B cell (primary cell): ENCODE data around the gene TBATA. TPM values are rescaled to one million over a fixed set of nuclear protein-coding genes. Genes with fewer than 3 reads are reported as not detected.

Source experiments
- ATAC-seq: fragments of 200-7000 bp; cut with Tn5 transposase; one replicate; pipeline ENCODE4 v1.10.0; 2021; ENCODE audit warnings: low read depth, mild to moderate bottlenecking, moderate number of reproducible peaks, moderate library complexity
- CTCF ChIA-PET: fragments of 350-600 bp; sonication (Branson Sonifier 250); formaldehyde crosslinking; loops from one replicate; lab custom pipeline; 2021; ENCODE audit warnings: antibody characterized with exemption, inconsistent platforms; lab: Charles Lee
- POLR2A ChIA-PET: fragments of 350-600 bp; sonication (Branson Sonifier 250); formaldehyde crosslinking; loops from one replicate; lab custom pipeline; 2021; ENCODE audit warnings: antibody characterized with exemption; lab: Charles Lee
- DNase-seq: peaks from one replicate; pipeline ENCODE4 v3.0.0; 2013
- H2AFZ ChIP-seq: 2 replicates; pipeline ENCODE4 v1.6.1; 2012; ENCODE audit warnings: mild to moderate bottlenecking, low read depth, low read length; ENCODE audit not compliant: insufficient read depth, poor library complexity, severe bottlenecking
- H3K27ac ChIP-seq, 2 donors: 1 replicate in 1 of 2; 2 replicates in 1 of 2; pipeline ENCODE4 v1.5.1; 2012 to 2013; ENCODE audit warnings: low read length in 2 of 2, mild to moderate bottlenecking in 2 of 2, moderate library complexity in 1 of 2
- H3K27me3 ChIP-seq, 4 experiments: fragments of 200-600 bp in 1 of 4; sonication (generic) in 1 of 4; replicated peaks in 1 of 4; 1 replicate in 2 of 4; 2 replicates in 2 of 4; pipeline versions ENCODE4 v1.6.1 to v1.7.0; 2013 to 2016; ENCODE audit warnings: low read length in 3 of 4, mild to moderate bottlenecking in 2 of 4, mixed read lengths in 1 of 4, moderate library complexity in 1 of 4; ENCODE audit not compliant: insufficient read depth in 4 of 4, control insufficient read depth in 3 of 4; ENCODE audit errors: control extremely low read depth in 1 of 4
- H3K36me3 ChIP-seq, 2 experiments: replicated peaks in 1 of 2; 1 replicate in 1 of 2; 2 replicates in 1 of 2; pipeline versions ENCODE4 v1.6.1 to v1.7.1; 2013; ENCODE audit warnings: low read length in 1 of 2; ENCODE audit not compliant: insufficient read depth in 2 of 2, control insufficient read depth in 1 of 2; ENCODE audit errors: control extremely low read depth in 1 of 2, extremely low read depth in 1 of 2
- H3K4me1 ChIP-seq, 2 donors: fragments of 200-600 bp in 1 of 2; sonication (generic) in 1 of 2; 1 replicate in 1 of 2; 2 replicates in 1 of 2; pipeline versions ENCODE4 v1.5.1 to v1.6.1; 2013 to 2017; ENCODE audit warnings: low read length in 2 of 2; ENCODE audit not compliant: control insufficient read depth in 2 of 2, insufficient read depth in 2 of 2
- H3K4me2 ChIP-seq: replicated peaks from 2 replicates; pipeline ENCODE3; 2012; ENCODE audit warnings: mild to moderate bottlenecking, low read depth, low read length; ENCODE audit not compliant: poor library complexity, severe bottlenecking
- H3K4me3 ChIP-seq, 5 experiments: fragments of 200-600 bp in 1 of 5; sonication (generic) in 1 of 5; 1 replicate in 3 of 5; 2 replicates in 2 of 5; pipeline versions ENCODE4 v1.5.1 to v1.7.0; 2011 to 2016; ENCODE audit warnings: low read length in 4 of 5, mild to moderate bottlenecking in 4 of 5, low read depth in 2 of 5, control low read depth in 1 of 5, moderate library complexity in 1 of 5; ENCODE audit not compliant: insufficient read depth in 1 of 5; ENCODE audit errors: control extremely low read depth in 1 of 5, extremely low read depth in 1 of 5
- H3K79me2 ChIP-seq: fragments of 200-600 bp; sonication (generic); one replicate; pipeline ENCODE4 v1.6.0; 2016; ENCODE audit warnings: low read length; ENCODE audit not compliant: control insufficient read depth, insufficient read depth
- H3K9ac ChIP-seq: fragments of 200-600 bp; sonication (generic); 2 replicates; pipeline ENCODE4 v1.6.1; 2017; ENCODE audit warnings: mild to moderate bottlenecking, low read length, moderate library complexity
- H3K9me3 ChIP-seq, 3 donors: one replicate each; pipeline versions ENCODE4 v1.6.1 to v1.7.1; 2013; ENCODE audit warnings: low read length in 2 of 3; ENCODE audit not compliant: control insufficient read depth in 2 of 3, insufficient read depth in 1 of 3; ENCODE audit errors: control extremely low read depth in 1 of 3
- H4K20me1 ChIP-seq: 2 replicates; pipeline ENCODE4 v1.6.0; 2012; ENCODE audit warnings: mild to moderate bottlenecking, low read length; ENCODE audit not compliant: insufficient read depth, control insufficient read depth, poor library complexity, severe bottlenecking
- H3K27ac Mint-ChIP-seq: one replicate; pipeline ENCODE4 v1.8.0; 2021; ENCODE audit warnings: mixed read lengths
- H3K27me3 Mint-ChIP-seq: one replicate; pipeline ENCODE4 v1.8.0; 2021; ENCODE audit warnings: mixed read lengths
- H3K4me1 Mint-ChIP-seq: one replicate; pipeline ENCODE4 v1.8.0; 2021; ENCODE audit warnings: mixed read lengths
- H3K4me3 Mint-ChIP-seq: one replicate; pipeline ENCODE4 v1.8.0; 2021; ENCODE audit warnings: mixed read lengths
- H3K9me3 Mint-ChIP-seq: one replicate; pipeline ENCODE4 v1.8.0; 2022; ENCODE audit warnings: mixed read lengths; ENCODE audit not compliant: insufficient read depth
- CTCF ChIP-seq: fragments of 200-600 bp; IDR thresholded peaks from one replicate; pipeline ENCODE4 v1.8.0; 2022; ENCODE audit warnings: antibody characterized with exemption, mild to moderate bottlenecking
- EZH2 ChIP-seq: IDR thresholded peaks from 2 replicates; pipeline ENCODE4 v1.6.1; 2012; ENCODE audit warnings: borderline replicate concordance, low read depth, mild to moderate bottlenecking, moderate library complexity, low read length; ENCODE audit not compliant: insufficient read depth, poor library complexity, severe bottlenecking
- WGBS: methylation state at CpG from one replicate; pipeline ENCODE4 v1.1.5; 2013; ENCODE audit warnings: missing lambda C conversion rate; ENCODE audit not compliant: insufficient coverage; 5-methylcytosine and 5-hydroxymethylcytosine counted together
- intact Hi-C: fragments of 100-400 bp; cut with micrococcal nuclease; formaldehyde crosslinking; loops from one replicate; pipeline ENCODE4 v1.10.0; 2022
- polyA plus RNA-seq: library from polyadenylated mRNA; depleted of rRNA; stranded (reverse); fragments of >200 nt; gene quantifications from 2 replicates; pipeline ENCODE4 v1.2.3, GENCODE V29; 2012
- total RNA-seq, 2 donors: library from RNA; stranded (reverse); fragments of 120-200 nt in 1 of 2; gene quantifications; 1 replicate in 1 of 2; 2 replicates in 1 of 2; pipeline versions ENCODE4 v1.2.3 to v1.2.4, GENCODE V29; 2013 to 2022

The TBATA gene
- total and polyA plus RNA-seq, 2 donors (not counting 1 experiment from before 2014, with no cell fraction given), result not detected

- Histone ChIP-seq H3K9me3 (no peaks in the 10 kb centered on the region), H3K27me3 (no peaks in the 10 kb centered on the region), H3K36me3 (no peaks in the 10 kb centered on the region), H3K4me3 (peak within 1 kb of the TSS; percentile 61 to 79 (median 68)), H3K79me2 (peaks cover 38% of the 10 kb centered on the region), H3K4me2 (peak within 1 kb of the TSS; percentile 96), H4K20me1 (no peaks in the 10 kb centered on the region), H3K4me1 (peaks cover 7 to 17% of the 10 kb centered on the region in 2 donors), H3K9ac (peak within 1 kb of the TSS; percentile 80), H3K27ac (peak within 1 kb of the TSS; percentile 53 to 79), H2AFZ (peak within 1 kb of the TSS; percentile 87)
- DNase-seq (peak; percentile 89), ATAC-seq (peak; percentile 94)
- CTCF ChIA-PET, result interaction anchor here (1.1 to 2.2 kb wide), 5 partner anchors 24 to 72 kb away, joined by 3 to 8 read pairs (median 5); no protein-coding TSS in a partner anchor
- TF ChIP-seq EZH2, result no peak
- TF ChIP-seq CTCF, result peak; percentile 97
- intact Hi-C loops, result loop anchor here (1.0 to 10.0 kb wide), 8 partner anchors 65 to 1911 kb away; partner anchors contain the start of genes DDX50, EIF4EBP2, PCBD1 and PPA1
- WGBS, result under 1% methylated on average over 47 of the region's 58 CpGs
- H3K27ac Mint-ChIP-seq, result peak within 1 kb of the TSS; percentile 97
- H3K9me3 Mint-ChIP-seq, result no peaks in the 10 kb centered on the region
- H3K4me3 Mint-ChIP-seq, result peak within 1 kb of the TSS; percentile 99
- POLR2A ChIA-PET, result interaction anchor here (0.7 kb wide), 1 partner anchor 1035 kb away, joined by 3 read pairs; no protein-coding TSS in a partner anchor
- H3K4me1 Mint-ChIP-seq, result peaks cover 25% of the 10 kb centered on the region
- no peaks in the 10 kb centered on the region for H3K27me3 Mint-ChIP-seq
Observed at GRCh38 chr10:70815504-70816219, 30.5 kb upstream of the TBATA start, which contains the start of gene SGPL1. SGPL1 (plus strand) TSS chr10:70815948; CDS start chr10:70816854, 906 bp downstream.

- no peak overlapping the region for H3K4me2 ChIP-seq
- peaks cover 38% of the 10 kb centered on the region for H3K79me2 ChIP-seq
- peak overlapping the region; percentile 87 for H2AFZ ChIP-seq
- CTCF ChIA-PET, result interaction anchor here (0.7 to 1.4 kb wide), 2 partner anchors 74 to 559 kb away, joined by 4 to 5 read pairs; no protein-coding TSS in a partner anchor
- no peaks in the 10 kb centered on the region for H3K36me3 ChIP-seq
- H3K27ac ChIP-seq, result no peak overlapping the region
- H3K27me3 Mint-ChIP-seq, result no peaks in the 10 kb centered on the region
- POLR2A ChIA-PET, result no interaction called here
- no peak overlapping the region for H3K27ac Mint-ChIP-seq
- peak overlapping the region; percentile 30 for H3K4me3 Mint-ChIP-seq
- H3K4me3 ChIP-seq, result no peak overlapping the region
- 97% methylated on average over 2 of the region's 4 CpGs for WGBS
- DNase-seq (no peak), ATAC-seq (no peak)
- H3K9ac ChIP-seq, result no peak overlapping the region
- TF ChIP-seq CTCF, result no peak
- TF ChIP-seq EZH2, result no peak
- no peaks in the 10 kb centered on the region for H3K9me3 ChIP-seq
- intact Hi-C loops, result loop anchor here (2.0 to 10.0 kb wide), 4 partner anchors 75 to 1909 kb away; partner anchors contain the start of genes DDX50, PCBD1 and TYSND1
- H3K4me1 ChIP-seq, result peaks cover 7 to 17% of the 10 kb centered on the region in 2 donors
- no peaks in the 10 kb centered on the region for H4K20me1 ChIP-seq
- H3K27me3 ChIP-seq, result no peaks in the 10 kb centered on the region
- peaks cover 25% of the 10 kb centered on the region for H3K4me1 Mint-ChIP-seq
- no peaks in the 10 kb centered on the region for H3K9me3 Mint-ChIP-seq
Observed at GRCh38 chr10:70814126-70814525, 28.9 kb upstream of the TBATA start.
